H1 (cell line): ENCODE data around the gene HEPHL1. TPM values are rescaled to one million over a fixed set of nuclear protein-coding genes. Genes with fewer than 3 reads are reported as not detected.

Experiments
- CTCF ChIA-PET: fragments of 300-600 bp; sonication (Branson Sonifier 250); formaldehyde crosslinking; loops from one replicate; lab custom pipeline; 2021; ENCODE audit not compliant: partially characterized antibody; lab: Charles Lee
- POLR2A ChIA-PET: fragments of 300-600 bp; sonication (Branson Sonifier 250); formaldehyde crosslinking; loops from one replicate; lab custom pipeline; 2021; ENCODE audit warnings: inconsistent platforms; ENCODE audit not compliant: partially characterized antibody; lab: Charles Lee
- DNase-seq, 2 experiments: peaks; one replicate each; pipeline versions ENCODE4 v3.0.0 to v3.0.0-alpha.2; 2010 to 2022; ENCODE audit warnings: low spot score in 2 of 2, low read depth in 1 of 2, mixed read lengths in 1 of 2
- FAIRE-seq: peaks from 2 replicates; lab custom pipeline; 2011; peaks lifted over from hg19 to GRCh38; lab: Jason Lieb, UNC
- H2AFZ ChIP-seq: 2 replicates; pipeline ENCODE4 v1.8.1; 2012; ENCODE audit warnings: low read length, inconsistent platforms
- H2AK5ac ChIP-seq: 2 replicates; pipeline ENCODE4 v1.6.1; 2013; ENCODE audit warnings: low read depth, low read length
- H2BK120ac ChIP-seq: replicated peaks from 2 replicates; pipeline ENCODE3; 2013; ENCODE audit warnings: low read depth, low read length, inconsistent platforms
- H2BK12ac ChIP-seq: 2 replicates; pipeline ENCODE4 v1.6.1; 2013; ENCODE audit warnings: low read depth, low read length
- H2BK15ac ChIP-seq: 2 replicates; pipeline ENCODE4 v1.6.1; 2013; ENCODE audit warnings: low read length
- H2BK20ac ChIP-seq: 2 replicates; pipeline ENCODE4 v1.6.1; 2013; ENCODE audit warnings: low read length
- H2BK5ac ChIP-seq: 2 replicates; pipeline ENCODE4 v1.6.1; 2013; ENCODE audit warnings: low read depth, low read length
- H3K14ac ChIP-seq: 2 replicates; pipeline ENCODE4 v1.6.1; 2013; ENCODE audit warnings: inconsistent platforms; ENCODE audit not compliant: insufficient read length
- H3K18ac ChIP-seq: 2 replicates; pipeline ENCODE4 v1.6.1; 2013; ENCODE audit warnings: low read length; ENCODE audit errors: extremely low read depth
- H3K23ac ChIP-seq: 2 replicates; pipeline ENCODE4 v1.6.1; 2013; ENCODE audit warnings: inconsistent platforms; ENCODE audit not compliant: insufficient read length
- H3K23me2 ChIP-seq: 2 replicates; pipeline ENCODE4 v1.6.1; 2013; ENCODE audit warnings: low read depth, low read length
- H3K27ac ChIP-seq: 2 replicates; pipeline ENCODE4 v1.6.1; 2011; ENCODE audit warnings: low read depth, low read length, inconsistent platforms
- H3K27me3 ChIP-seq, 4 experiments: replicated peaks in 1 of 4; 1 replicate in 1 of 4; 2 replicates in 3 of 4; pipeline versions ENCODE4 v1.6.1 to v1.8.1; 2011 to 2013; ENCODE audit warnings: low read length in 3 of 4, mild to moderate bottlenecking in 3 of 4, inconsistent platforms in 2 of 4, mixed read lengths in 2 of 4, moderate library complexity in 1 of 4; ENCODE audit not compliant: control insufficient read depth in 3 of 4, insufficient read depth in 3 of 4; ENCODE audit errors: extremely low read depth in 1 of 4
- H3K36me3 ChIP-seq, 4 experiments: 2 replicates each; pipeline versions ENCODE4 v1.6.1 to v1.8.1; 2011 to 2013; ENCODE audit warnings: mild to moderate bottlenecking in 4 of 4, low read length in 3 of 4, moderate library complexity in 2 of 4, control low read depth in 1 of 4, inconsistent platforms in 1 of 4; ENCODE audit not compliant: insufficient read depth in 4 of 4, control insufficient read depth in 2 of 4
- H3K4ac ChIP-seq: replicated peaks from 2 replicates; pipeline ENCODE3; 2013; ENCODE audit warnings: low read length, low read depth, mixed read lengths, inconsistent platforms; ENCODE audit not compliant: insufficient read length
- H3K4me1 ChIP-seq, 4 experiments: replicated peaks in 1 of 4; 1 replicate in 1 of 4; 2 replicates in 3 of 4; pipeline versions ENCODE4 v1.6.1 to v1.8.1; 2011 to 2013; ENCODE audit warnings: low read length in 3 of 4, inconsistent platforms in 2 of 4, mixed read lengths in 1 of 4; ENCODE audit not compliant: insufficient read depth in 4 of 4, control insufficient read depth in 3 of 4
- H3K4me2 ChIP-seq, 2 experiments: 2 replicates each; pipeline versions ENCODE4 v1.6.1 to v1.8.1; 2011 to 2013; ENCODE audit warnings: low read depth in 2 of 2, low read length in 2 of 2, control low read depth in 1 of 2, inconsistent platforms in 1 of 2, mild to moderate bottlenecking in 1 of 2; ENCODE audit not compliant: insufficient read depth in 1 of 2
- H3K4me3 ChIP-seq, 4 experiments: fragments of 200-600, 300-600 bp in 1 of 4; sonication (generic), shearing (Covaris generic), sonication (Bioruptor Twin) in 1 of 4; 2 replicates each; pipeline versions ENCODE4 v1.5.1 to v1.8.1; 2011 to 2016; ENCODE audit warnings: low read length in 4 of 4, low read depth in 3 of 4, control low read depth in 2 of 4, inconsistent platforms in 2 of 4, mild to moderate bottlenecking in 2 of 4, mixed read lengths in 1 of 4, moderate library complexity in 1 of 4; ENCODE audit not compliant: insufficient read depth in 2 of 4; ENCODE audit errors: extremely low read depth in 1 of 4
- H3K56ac ChIP-seq: replicated peaks from 2 replicates; pipeline ENCODE3; 2013; ENCODE audit warnings: low read depth, mild to moderate bottlenecking, mixed read lengths, low read length, inconsistent platforms; ENCODE audit not compliant: insufficient read length
- H3K79me1 ChIP-seq: 2 replicates; pipeline ENCODE4 v1.6.1; 2013; ENCODE audit warnings: low read depth, low read length, control low read depth
- H3K79me2 ChIP-seq, 2 experiments: 2 replicates each; pipeline versions ENCODE4 v1.6.1 to v1.8.1; 2012 to 2013; ENCODE audit warnings: low read length in 2 of 2, mild to moderate bottlenecking in 2 of 2, inconsistent platforms in 1 of 2; ENCODE audit not compliant: insufficient read depth in 2 of 2, control insufficient read depth in 1 of 2
- H3K9ac ChIP-seq, 4 experiments: replicated peaks in 1 of 4; 1 replicate in 1 of 4; 2 replicates in 3 of 4; pipeline versions ENCODE4 v1.6.1 to v1.8.1; 2011 to 2013; ENCODE audit warnings: low read depth in 3 of 4, low read length in 3 of 4, control low read depth in 2 of 4, mild to moderate bottlenecking in 2 of 4, moderate library complexity in 2 of 4, inconsistent platforms in 1 of 4; ENCODE audit errors: extremely low read depth in 1 of 4
- H3K9me3 ChIP-seq, 2 experiments: 2 replicates each; pipeline versions ENCODE4 v1.6.1 to v1.8.1; 2012 to 2013; ENCODE audit warnings: mild to moderate bottlenecking in 2 of 2, moderate library complexity in 2 of 2, control low read depth in 1 of 2, inconsistent platforms in 1 of 2, low read depth in 1 of 2, low read length in 1 of 2, mixed read lengths in 1 of 2; ENCODE audit not compliant: insufficient read depth in 2 of 2
- H4K20me1 ChIP-seq, 2 experiments: replicated peaks in 1 of 2; 2 replicates each; pipeline versions ENCODE3 to v1.8.1; 2011 to 2013; ENCODE audit warnings: inconsistent platforms in 2 of 2, low read length in 2 of 2, mild to moderate bottlenecking in 1 of 2; ENCODE audit not compliant: insufficient read depth in 2 of 2, control insufficient read depth in 1 of 2
- H4K5ac ChIP-seq: 2 replicates; pipeline ENCODE4 v1.6.1; 2013; ENCODE audit warnings: low read length, low read depth, mixed read lengths, inconsistent platforms; ENCODE audit not compliant: insufficient read length
- H4K8ac ChIP-seq: 2 replicates; pipeline ENCODE4 v1.8.0; 2013; ENCODE audit warnings: mild to moderate bottlenecking, moderate library complexity, low read length, inconsistent platforms; ENCODE audit not compliant: insufficient read depth; ENCODE audit errors: extremely low read depth
- H4K91ac ChIP-seq: replicated peaks from 2 replicates; pipeline ENCODE3; 2013; ENCODE audit warnings: low read length, mixed read lengths, inconsistent platforms; ENCODE audit not compliant: insufficient read length
- PHF8 ChIP-seq: fragments of 200-600 bp; sonication (generic); conservative IDR thresholded peaks from 2 replicates; pipeline ENCODE4 v1.7.1; 2012; ENCODE audit warnings: low read depth, mild to moderate bottlenecking, inconsistent platforms, low read length, moderate library complexity
- WGBS, 2 experiments: shearing (Covaris generic) in 1 of 2; methylation state at CpG; one replicate each; pipeline versions ENCODE4 v1.1.6 to v1.1.7; 2013 to 2015; ENCODE audit warnings: low lambda C conversion rate in 2 of 2, mixed read lengths in 2 of 2, inconsistent platforms in 1 of 2, low coverage in 1 of 2, missing lambda C conversion rate in 1 of 2; ENCODE audit not compliant: insufficient replicate concordance in 2 of 2, insufficient coverage in 1 of 2, insufficient read length in 1 of 2; ENCODE audit errors: extremely low coverage in 1 of 2, missing lambda C conversion rate in 1 of 2; 5-methylcytosine and 5-hydroxymethylcytosine counted together
- polyA plus RNA-seq, 7 experiments: library from polyadenylated mRNA; depleted of rRNA in 3 of 7; stranded (reverse) in 5 of 7; unstranded in 2 of 7; fragments of >200 nt in 5 of 7; fragments of 200-250 nt in 2 of 7; gene quantifications; 1 replicate in 5 of 7; 2 replicates in 1 of 7; 4 replicates in 1 of 7; pipeline versions ENCODE4 v1.2.1 to v1.2.3, GENCODE V29; 2011 to 2013; ENCODE audit warnings: missing spikeins in 2 of 7, mixed read lengths in 2 of 7
- total RNA-seq: library from RNA; stranded (reverse); fragmentation: NEBNext Ultra II Directional; extraction: Animal tissue kit (Norgen Biotek cat#: 25700); gene quantifications from 2 replicates; pipeline ENCODE4 v1.2.1, GENCODE V29; 2021

The HEPHL1 gene
- total and polyA plus RNA-seq, 2 of the 8 experiments (the other 6 are each of a cell fraction or from before 2014, with no cell fraction given), result 0.09 to 0.11 TPM

GRCh38 chr11:94112206-94112953, 91.2 kb downstream of the HEPHL1 start:
- Histone ChIP-seq H4K20me1 (no peaks in the 10 kb centered on the region), H4K8ac (no peak overlapping the region), H4K5ac (no peak overlapping the region), H2BK5ac (no peak overlapping the region), H3K18ac (no peak overlapping the region), H3K4ac (no peak overlapping the region), H3K4me1 (peaks cover 0 to 8% (median 0%) of the 10 kb centered on the region in 4 experiments; a peak in 1 of 7 replicates), H3K79me2 (peaks cover 0 to under 1% of the 10 kb centered on the region in 2 experiments; a peak in 1 of 4 replicates), H3K56ac (no peak overlapping the region), H2AFZ (no peak overlapping the region), H4K91ac (no peak overlapping the region), H3K36me3 (no peaks in the 10 kb centered on the region), H3K9me3 (no peaks in the 10 kb centered on the region), H3K9ac (no peak overlapping the region), H3K79me1 (no peaks in the 10 kb centered on the region; the same call in 1 of the 2 replicates), H2BK20ac (peak overlapping the region; percentile 41; the same call in 1 of the 2 replicates), H2BK120ac (no peak overlapping the region), H3K27me3 (no peaks in the 10 kb centered on the region), H2AK5ac (no peak overlapping the region)
- FAIRE-seq (no peak), DNase-seq (no peak)
- 88% methylated on average over 1 of the region's 1 CpG; no CpG with 5 or more reads in 1 of the 2 experiments for WGBS, 2 experiments
- no peak for TF ChIP-seq PHF8
- TF ChIP-seq, all 59 proteins: peak for 0
- Histone ChIP-seq H3K27ac (no peak overlapping the region), H3K4me2 (no peak overlapping the region), H3K4me3 (no peak overlapping the region), H3K23me2 (no peaks in the 10 kb centered on the region; the same call in 1 of the 2 replicates), H2BK15ac (no peak overlapping the region), H3K23ac (no peak overlapping the region), H3K14ac (no peak overlapping the region), H2BK12ac (no peak overlapping the region)
- ChIA-PET POLR2A (interaction anchor here (1.0 kb wide), 1 partner anchor 16 kb away, joined by 3 read pairs; the partner anchor contains the start of gene PANX1), CTCF (interaction anchor here (0.7 to 1.5 kb wide), 3 partner anchors 11 to 191 kb away, joined by 3 to 5 read pairs (median 3); no protein-coding TSS in a partner anchor)
